Stimulated activated CD4-positive, alpha-beta T cell treated with anti-CD3 and anti-CD28 coated beads, Interleukin-15, amount 100 ng/mL, for 24 hours (primary cell): Measurements from ENCODE around the gene ELP4.

Experiments
- DNase-seq: peaks from one replicate; pipeline ENCODE4 v3.0.0-alpha.2; 2020

The ELP4 gene

DNA sequence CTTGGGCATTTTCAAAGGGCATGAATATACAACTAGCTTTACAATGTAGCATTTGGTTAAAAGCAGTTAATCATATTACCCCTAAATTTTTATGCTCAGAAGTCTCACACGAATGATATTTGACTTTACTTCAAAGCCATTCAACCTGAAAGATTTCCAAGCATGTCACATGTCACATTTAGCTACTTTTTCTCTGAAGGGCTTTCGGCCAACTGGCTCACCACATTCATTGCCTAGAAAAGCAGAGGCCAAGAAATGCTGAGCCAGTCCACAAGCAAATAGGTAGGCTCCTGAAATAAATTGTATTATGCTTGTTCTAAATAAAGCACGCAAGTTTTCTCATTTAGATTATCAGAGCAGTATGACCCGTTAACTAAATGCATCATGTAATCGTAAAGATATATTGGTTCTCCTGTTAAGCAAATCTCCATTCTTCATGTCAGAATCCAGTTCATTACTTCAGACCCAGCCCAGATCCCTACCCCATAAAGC, 271.0 kb downstream of the ELP4 start:
- DNase-seq = no peak

DNA sequence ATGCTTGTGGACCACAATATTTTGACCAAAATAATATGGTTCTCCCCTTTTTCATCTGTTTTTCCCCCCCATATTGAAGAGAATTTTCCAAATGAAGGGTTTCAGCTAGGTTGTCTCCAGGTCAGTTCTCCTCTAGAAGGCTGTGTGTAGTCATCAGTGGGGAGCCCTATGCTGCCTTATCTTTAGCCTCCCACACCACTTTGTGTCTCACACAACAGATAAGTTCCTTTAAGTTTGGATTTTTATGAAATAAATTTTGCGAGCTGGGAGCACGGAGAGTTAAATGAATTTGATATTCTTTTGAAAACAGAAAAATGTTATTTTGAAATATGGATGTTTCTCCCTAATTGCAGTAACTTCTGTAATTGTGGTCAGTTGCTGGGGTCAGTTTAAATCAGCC, 272.7 kb downstream of the ELP4 start:
- no peak for DNase-seq

DNA sequence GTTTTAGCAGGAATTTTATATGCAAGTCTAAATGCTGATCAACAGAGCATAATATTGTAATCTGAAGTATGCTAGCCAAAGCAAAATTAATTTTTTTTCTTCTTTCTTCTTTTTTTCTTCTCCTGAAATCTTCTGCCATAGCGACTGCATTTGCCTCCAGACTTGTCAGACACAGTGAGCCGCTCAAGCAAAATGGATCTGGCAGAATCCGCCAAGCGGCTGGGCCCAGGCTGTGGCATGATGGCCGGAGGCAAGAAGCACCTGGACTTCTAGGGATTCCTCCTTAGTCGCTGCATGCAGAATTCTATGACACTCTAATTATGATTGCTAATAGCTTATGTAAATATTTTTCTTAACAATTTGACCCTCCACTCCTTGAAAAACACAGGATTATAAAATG, 273.7 kb downstream of the ELP4 start:
- DNase-seq = no peak

DNA sequence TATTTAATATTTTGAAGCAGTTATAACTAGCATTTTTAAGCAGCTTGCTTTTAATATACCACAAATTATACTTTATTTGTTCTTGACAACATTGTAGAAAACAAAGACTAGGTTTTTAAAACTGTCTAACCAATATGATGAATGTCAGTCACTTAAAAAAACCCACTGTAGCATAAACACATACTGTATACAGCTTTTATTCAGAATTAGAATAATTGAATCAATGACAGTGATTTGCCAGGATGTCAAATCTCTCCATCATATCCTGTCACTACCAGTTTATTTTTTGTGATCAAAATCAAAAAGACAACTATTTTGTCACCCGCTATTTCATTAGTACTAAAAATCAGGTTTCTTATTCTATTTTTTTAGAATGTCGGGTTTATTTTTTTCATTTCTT, 275.0 kb downstream of the ELP4 start:
- no peak for DNase-seq

DNA sequence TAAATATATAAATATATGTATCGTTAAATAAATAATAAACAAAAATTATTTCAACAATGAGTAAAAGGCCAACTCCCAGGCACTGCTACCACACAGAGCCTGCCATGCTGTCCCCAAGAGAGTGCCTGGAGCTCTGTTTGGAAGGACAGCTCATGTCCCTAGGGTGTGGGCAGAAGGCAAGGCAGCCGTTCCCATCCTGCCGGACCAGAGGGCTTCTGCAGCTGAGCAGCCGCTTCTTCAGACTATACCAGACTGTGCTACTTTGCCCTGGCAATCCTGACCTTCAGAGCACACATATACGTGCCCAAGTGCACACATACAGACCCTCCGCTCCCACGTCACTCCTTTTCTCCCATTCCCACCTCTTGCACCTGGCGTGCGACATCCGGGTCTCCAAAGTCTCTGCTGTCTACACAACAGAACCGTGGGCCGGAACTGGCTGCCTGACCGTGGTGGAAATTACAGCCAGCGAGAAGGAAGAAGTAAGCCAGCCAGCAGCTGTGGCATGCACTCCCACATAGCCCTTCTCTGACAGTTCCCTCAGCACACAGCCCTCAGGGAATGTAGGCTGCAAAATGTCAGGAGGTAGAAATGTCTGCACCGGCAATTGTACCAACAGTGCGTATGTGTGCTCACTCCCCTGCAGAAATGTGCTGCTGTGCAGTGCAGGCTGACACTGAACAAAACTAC, 277.6 kb downstream of the ELP4 start:
- no peak for DNase-seq

DNA sequence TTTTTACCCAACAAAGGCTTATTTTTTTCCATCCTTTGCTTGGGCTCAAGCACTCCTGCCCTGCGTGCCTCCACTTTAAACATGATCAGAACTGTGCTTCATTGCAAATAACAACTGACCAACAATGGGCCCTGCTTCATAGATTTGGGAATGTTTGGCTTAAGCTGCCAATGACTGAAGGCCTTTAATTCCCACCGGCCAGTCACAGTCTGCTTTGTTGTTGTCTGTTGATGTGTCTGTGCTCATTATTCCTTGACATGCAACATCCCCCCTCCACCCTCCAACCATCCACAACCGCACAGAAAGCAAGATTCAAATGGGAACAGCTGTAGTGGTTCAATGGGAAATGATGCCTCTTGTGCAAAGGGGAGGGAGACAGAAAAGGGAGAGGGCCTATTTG, 278.5 kb downstream of the ELP4 start:
- no peak for DNase-seq

DNA sequence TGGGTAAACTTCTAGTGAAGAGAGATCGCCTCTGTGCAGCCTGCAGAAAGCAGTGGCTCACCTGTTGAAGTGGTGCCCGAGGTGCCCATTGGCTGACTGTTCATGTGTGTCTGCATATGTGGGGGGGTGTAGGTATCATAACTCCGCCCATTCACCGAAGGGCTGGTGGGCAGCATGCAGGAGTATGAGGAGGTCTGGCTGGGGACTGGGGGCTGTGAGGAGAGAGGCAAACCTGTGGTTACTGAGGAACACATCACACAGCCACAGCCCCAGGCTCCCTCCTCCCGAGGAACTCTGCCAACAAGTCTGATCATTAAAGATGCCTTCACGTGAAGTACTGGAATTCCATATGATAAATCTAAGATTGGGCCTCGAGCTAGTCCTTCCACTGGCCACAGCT, 281.1 kb downstream of the ELP4 start:
- DNase-seq = no peak

DNA sequence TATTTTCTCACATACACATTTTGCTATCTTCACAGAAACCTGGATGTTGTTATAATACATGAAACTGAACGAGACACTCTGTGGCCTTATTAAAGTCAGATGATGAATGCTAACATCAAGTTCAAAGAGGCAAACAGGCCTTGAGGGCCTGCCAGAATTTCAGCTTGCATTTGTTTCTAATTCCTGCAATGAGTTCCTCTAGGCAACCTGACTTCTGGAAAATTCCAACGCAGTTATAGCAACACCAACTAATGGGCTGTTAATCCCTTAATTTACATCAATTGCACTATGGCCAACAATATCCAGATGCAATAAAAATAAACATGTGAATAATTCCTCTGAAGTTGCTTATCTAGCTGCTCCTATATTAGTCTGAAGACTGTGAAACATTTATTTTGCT, 282.5 kb downstream of the ELP4 start:
- no peak for DNase-seq

DNA sequence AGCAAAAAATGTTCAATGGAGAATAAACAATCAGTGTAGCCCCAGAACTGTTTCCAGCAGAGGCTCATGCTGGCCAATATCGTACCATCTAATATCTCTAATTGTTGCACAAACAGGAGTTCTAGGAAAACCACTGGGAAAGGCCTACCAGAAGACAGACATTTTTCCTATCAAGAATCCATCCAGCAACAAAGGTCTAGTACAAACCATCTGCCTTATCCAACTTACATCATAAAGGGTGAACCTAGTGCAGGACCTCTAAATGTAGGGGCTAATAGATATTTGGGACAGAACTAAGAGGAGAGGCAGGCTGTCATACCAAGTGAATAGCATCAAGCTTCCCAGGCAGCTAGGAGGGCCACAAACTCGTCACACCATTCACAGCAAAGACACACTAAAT, 282.9 kb downstream of the ELP4 start:
- DNase-seq = no peak

DNA sequence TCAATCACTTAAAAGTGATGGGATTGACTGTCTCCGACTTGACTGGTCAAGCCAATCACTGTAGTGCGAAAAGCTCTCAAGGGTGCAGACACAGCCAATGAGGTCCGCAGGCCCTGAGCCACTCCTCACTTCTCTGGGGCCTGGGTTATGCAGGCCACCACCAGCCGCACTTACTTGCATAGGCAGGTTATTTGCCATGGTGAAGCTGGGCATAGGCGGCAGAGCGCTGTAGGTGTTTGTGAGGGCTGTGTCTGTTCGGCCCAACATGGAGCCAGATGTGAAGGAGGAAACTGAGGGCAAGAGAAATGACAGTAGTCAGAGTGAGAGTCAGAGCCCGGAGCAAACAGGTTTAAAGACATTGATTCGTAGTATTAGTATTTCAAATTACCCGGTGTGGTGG, 283.7 kb downstream of the ELP4 start:
- DNase-seq = no peak

DNA sequence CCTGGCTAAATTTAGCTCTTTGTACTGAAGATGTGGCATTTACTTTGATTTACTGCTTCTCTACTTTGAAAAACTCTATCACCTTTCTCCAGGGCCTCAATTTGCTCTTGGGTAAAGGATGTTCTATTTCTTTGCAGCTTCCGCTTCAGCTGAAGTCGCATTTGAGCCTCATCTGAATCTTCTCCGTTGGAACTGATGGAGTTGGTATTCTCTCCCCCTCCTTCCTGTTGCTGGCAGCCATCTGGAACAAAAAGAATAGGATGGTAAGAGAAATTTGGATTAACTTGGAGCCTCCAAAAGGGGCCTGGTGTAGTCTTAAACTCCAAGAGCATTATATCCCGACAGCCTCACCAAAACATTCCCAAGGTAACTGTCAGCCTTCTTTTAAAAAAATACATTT, 285.0 kb downstream of the ELP4 start:
- no peak for DNase-seq

DNA sequence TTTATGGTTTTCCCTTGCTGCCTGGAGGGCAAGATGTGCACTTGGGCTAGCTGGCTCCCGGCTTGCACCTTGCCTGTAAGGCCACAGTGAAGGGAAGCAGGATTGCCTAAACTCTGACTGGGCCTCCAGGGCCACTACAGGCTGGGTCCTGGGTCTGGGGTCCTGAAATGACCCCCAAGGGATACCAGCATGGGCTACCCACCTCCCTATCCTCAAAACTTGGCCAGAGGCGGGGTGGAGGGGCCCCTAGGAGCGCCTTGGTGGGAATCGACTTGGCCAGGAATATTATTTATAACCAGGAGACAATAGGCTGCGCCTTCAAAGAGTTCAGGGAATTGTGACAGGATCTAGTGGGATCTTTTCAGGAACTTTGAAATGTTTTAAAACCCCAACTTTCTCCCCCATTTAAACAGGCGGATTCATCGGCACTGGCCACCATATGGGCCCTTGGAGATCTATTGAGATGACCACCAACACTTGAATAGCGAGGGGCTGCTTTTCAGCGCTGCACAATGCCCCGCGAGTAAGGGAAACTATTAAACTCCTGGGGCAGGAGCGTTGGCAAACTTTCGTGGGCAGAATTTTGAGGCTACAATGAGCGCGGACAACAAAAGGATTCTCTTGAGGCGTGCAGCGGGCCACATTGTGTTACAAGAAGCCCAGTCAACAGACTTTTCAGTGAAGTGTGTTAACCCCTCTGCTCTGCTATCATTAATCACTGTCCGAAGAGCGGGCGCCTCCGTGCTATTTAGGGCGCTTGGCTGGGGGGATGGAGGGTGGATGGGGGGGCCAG, 286.3 kb downstream of the ELP4 start:
- no peak for DNase-seq

DNA sequence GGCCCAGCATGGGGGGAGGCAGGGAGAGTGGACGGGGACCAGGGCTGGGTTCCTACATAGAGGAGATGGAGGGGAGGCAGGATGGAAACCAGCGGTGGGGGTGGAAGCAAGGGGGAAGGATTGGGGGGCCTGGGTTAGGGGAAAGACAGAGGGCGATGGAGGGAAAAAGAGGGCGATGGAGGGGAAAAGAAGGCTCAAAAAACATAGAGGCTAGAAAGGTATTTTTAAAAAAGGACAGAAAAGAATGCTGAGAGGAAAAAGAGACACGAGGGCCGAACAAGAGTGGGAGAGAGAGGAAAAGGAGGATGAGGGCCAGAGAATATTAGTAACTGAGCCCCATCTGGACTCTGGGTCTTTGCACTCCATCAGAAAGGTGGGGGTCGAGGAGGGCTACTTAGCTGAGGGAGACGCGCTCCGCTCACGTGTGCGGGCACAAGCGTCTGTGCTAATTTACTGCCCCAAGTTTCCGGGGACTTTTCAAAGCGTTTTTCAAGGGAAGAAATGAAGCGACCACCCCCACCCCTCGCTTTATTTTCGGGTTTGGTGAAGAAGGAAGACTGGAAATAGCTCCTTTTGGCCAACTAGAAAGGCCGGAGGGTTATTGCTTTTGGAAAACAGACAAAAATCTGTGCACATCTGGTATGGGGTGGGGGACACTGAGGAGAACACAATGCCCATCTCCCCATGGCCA, 287.1 kb downstream of the ELP4 start:
- DNase-seq = no peak

DNA sequence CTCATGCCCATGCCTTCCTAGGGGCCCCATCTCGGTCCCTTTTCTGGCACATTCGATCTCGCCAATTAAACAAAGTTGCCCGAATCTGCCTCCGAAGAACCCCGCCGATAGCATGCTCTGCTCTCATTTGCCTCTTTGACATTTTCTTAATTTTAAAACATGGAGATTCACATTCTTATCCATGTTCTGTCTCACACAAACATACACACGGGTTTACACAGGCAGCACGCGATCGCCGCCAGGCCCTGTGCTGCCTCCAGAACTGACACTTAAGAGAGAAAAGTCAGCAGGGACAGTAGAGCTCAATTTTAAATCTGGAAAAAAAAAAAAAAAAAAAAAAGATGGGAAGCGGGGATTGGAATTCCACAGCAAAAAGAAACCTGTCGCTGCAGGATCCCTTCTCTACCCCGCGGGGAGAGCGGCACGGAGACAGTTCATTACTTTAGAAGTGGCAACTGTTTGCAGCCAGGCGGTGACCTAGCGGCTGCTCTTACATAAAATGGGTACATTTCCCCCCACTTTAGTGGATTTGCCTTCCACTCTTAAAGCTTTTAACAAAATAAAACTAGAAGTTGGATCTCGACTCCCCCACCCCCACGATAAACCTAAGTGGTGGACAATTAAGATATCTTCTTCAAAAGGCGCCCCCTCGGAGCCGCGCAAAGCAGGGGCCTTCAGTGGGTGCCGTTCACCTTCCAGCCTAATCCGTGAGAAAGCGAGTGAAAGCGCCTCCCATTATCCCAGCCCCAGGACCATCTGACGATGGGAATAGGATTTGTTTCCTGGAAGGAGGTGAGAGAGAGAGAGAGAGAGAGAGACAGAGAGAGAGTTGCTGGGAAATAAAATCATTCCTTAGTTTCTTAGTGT, 287.9 kb downstream of the ELP4 start:
- DNase-seq = no peak

DNA sequence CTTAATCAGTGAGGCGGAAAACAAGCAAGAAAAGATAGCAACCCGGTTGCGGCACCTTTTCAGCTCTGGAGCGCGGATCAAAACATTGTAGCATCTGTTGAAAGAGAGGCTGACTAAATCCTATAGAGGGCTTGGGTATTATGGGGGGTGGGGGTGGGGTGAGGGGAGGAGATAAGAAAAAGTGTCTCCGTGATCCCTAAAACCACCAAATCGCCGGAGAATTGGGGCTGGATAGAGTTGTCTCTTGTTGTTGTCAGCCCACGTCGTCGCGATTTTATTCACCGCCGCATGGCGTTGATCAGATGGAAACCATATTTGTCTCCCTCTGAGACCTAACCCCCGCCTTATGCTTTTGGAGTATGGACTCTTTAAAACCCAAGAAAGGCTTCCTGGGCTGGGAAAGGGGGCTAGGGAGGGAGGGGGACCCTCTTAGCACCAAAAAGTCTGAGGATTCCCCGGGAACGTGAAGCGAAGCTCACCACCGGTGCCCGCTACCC, 288.5 kb downstream of the ELP4 start:
- peak; percentile 10 for DNase-seq

DNA sequence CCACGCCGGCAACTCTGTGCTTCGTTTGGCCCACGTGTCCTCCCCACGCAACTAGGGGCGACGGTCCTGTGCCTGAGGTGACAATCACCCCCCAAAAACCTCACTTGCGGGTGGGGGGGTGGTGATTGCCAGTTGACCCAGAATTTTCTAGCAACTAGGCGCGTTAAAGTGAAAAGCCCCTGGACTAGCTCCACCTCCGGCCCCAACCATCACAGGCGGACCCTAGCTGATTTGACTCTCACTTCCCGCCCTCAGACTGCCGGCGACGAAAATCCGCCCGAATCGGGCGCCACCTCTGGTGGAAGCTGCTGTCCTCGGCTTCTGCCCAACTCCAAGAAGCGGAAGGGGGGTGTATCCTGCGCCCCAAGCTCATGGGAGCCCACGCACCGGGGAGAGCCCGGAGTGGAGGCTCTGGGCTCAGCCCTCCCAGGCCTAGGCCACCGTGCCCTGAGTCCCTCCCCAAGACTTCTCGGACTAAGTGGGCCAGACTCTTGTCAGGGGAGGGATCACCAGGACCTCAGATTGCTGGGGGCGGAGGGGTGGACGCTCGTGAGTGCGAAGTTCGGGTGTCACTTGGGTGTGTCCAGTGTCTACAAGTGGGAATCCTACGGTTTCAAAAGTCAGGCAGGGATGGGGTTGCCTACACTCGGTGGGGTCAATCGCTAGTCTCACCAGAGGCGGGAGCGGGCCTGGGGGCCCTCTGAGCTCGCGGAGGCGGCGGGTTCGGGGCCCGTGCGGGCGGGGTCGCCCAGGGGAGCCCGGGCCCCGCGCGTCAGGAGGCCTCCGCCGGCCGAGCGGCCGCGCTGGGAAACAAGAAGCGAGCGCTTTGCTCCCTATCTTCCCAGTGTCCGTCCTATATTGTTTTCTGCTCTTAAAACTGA, 289.2 kb downstream of the ELP4 start:
- no peak for DNase-seq

DNA sequence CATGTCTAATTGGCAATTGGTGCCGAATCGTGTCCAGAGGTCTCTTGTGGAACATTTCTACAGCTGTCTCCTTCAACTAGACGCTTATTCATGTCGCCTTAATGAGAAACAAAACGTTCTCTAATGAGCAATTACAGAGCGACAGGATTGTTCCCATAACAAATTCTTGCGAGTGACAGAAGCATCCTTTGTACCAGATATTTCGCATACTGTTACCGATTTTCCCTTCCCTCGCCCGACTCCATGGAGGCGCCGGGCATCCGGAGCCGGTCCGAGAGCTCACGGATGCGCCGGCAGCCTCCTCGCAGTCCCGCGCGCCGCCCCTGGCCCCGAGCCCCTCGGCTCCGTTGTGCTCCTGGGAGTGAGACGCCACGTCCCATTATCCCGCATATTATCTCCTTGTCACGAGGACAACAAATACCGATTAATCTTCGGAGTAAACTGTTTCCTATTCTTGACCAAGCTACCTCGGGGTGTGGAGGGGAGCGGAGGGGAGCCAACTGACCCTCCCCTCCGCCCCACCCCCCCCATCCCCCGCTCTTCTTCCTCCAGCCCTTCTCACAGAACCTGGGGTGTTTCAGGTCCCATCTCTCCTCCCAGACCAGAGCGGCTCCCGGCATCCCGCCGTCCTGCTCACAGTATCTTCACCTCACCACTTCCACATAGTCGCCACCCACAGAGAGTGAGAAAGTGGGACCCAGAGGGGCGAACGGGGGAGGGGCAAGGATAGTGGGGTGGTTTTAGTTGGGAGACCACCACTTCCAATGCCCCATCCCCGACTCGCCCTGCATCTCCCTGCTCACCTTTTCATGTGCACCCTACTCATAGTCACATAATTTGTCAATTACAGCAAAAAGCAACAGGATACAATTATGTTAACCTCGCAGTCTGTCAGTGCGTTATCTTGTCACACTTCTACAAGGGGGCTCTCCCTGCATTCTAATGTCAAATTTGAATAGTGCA, 290.1 kb downstream of the ELP4 start:
- DNase-seq = no peak

DNA sequence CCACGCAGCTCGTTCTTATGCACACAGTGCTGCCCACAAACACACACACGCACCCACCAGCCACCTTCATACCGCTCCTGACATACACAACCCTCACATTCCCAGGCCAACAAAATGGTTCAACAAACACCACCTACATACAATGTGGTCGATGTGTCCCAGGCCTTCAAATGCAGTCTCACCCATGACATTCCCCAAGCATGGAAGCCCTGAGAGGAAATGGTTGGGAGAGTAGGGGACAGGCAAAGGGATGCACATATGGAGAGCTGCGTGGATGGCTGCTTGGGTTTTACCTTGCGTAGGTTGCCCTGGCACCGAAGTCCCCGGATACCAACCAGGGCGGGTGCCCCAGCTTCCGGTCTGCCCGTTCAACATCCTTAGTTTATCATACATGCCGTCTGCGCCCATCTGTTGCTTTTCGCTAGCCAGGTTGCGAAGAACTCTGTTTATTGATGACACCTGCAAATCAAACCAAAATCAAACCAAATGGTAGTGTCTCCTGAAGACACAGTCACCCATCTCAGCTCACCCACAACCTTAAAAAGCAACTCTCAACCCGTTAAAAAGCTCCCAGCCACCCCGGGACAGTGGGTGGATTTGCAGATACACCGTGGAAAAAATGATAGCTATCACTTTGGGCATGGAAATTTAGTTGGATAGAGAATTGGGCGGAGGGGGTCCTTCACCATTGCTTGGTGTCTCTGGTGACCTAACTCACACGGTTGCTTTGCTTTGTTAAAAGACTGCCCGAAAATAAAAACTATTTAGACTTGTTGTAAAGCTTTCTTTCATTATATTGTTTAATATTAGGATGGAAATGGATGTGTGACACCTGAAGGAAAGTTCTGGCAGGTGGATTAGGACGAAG, 291.1 kb downstream of the ELP4 start:
- no peak for DNase-seq

DNA sequence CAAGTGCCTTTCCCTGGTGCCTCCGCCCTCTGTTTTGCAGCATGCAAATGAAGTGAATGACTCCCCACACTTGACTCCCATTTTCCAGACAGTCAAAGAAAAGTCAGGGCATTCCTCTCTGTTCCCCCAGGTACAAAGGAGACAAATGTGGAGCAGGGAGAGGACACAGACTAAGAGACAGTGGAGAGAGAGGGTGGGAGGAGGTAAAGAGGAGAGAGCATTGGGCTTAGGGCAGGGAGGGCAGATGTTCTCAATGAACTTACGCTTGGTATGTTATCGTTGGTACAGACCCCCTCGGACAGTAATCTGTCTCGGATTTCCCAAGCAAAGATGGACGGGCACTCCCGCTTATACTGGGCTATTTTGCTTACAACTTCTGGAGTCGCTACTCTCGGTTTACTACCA, 291.7 kb downstream of the ELP4 start:
- DNase-seq = no peak
